Sigmoid colon (tissue), 7 donors: ENCODE results near the gene KIF1A. TPM values are rescaled to one million over a fixed set of nuclear protein-coding genes. Genes with fewer than 3 reads are reported as not detected.
A peak's percentile ranks its signal among the peaks of the same experiment; 100 is the strongest.

Experiments used
- DNase-seq: peaks from one replicate; pipeline ENCODE4 v3.0.0-alpha.2; 2019
- H3K27ac ChIP-seq, 4 donors: fragments of 200-600 bp; sonication (generic); one replicate each; pipeline ENCODE4 v1.5.1; 2016 to 2019; ENCODE audit warnings: mild to moderate bottlenecking in 1 of 4
- H3K27me3 ChIP-seq, 3 donors: fragments of 200-600 bp; sonication (generic); one replicate each; pipeline ENCODE4 v1.5.1; 2019; ENCODE audit warnings: mild to moderate bottlenecking in 1 of 3
- H3K36me3 ChIP-seq, 4 donors: fragments of 200-600 bp; sonication (generic); one replicate each; pipeline ENCODE4 v1.5.1; 2016 to 2019
- H3K4me1 ChIP-seq, 4 donors: fragments of 200-600 bp; sonication (generic); one replicate each; pipeline ENCODE4 v1.5.1; 2017 to 2019
- H3K4me3 ChIP-seq, 4 donors: fragments of 200-600 bp; sonication (generic); one replicate each; pipeline ENCODE4 v1.5.1; 2017 to 2019; ENCODE audit warnings: mild to moderate bottlenecking in 2 of 4, moderate library complexity in 1 of 4
- H3K9me3 ChIP-seq, 4 donors: fragments of 200-600 bp in 3 of 4; sonication (generic) in 3 of 4; one replicate each; pipeline versions ENCODE4 v1.5.1 to v1.6.1; 2013 to 2019
- EP300 ChIP-seq, 4 donors: sonication (generic); formaldehyde crosslinking; IDR thresholded peaks; one replicate each; pipeline ENCODE4 v1.6.1; 2017; ENCODE audit warnings: antibody characterized with exemption in 4 of 4
- POLR2A ChIP-seq, 2 donors: fragments of 450-650 bp; IDR thresholded peaks; one replicate each; pipeline ENCODE4 v1.6.1; 2016; ENCODE audit warnings: antibody characterized with exemption in 2 of 2, mild to moderate bottlenecking in 2 of 2, moderate library complexity in 2 of 2
- POLR2AphosphoS5 ChIP-seq, 4 donors: sonication (generic); formaldehyde crosslinking; IDR thresholded peaks; one replicate each; pipeline ENCODE4 v1.6.1; 2017; ENCODE audit warnings: antibody characterized with exemption in 4 of 4
- WGBS, 2 donors: extraction: QIAGEN DNeasy Blood & Tissue Kit; methylation state at CpG; one replicate each; pipeline ENCODE4 v1.1.7; 2013; 5-methylcytosine and 5-hydroxymethylcytosine counted together
- intact Hi-C: fragments of 100-400 bp; cut with DNase I; formaldehyde crosslinking; loops from one replicate; pipeline ENCODE4 v1.15.1; 2023
- polyA plus RNA-seq, 3 donors: library from polyadenylated mRNA; stranded (reverse); fragments of 200-250 nt; gene quantifications; one replicate each; pipeline ENCODE4 v1.2.3, GENCODE V29; 2013
- total RNA-seq, 4 donors: library from RNA; depleted of rRNA; stranded (reverse); fragments of >200 nt; gene quantifications; one replicate each; pipeline ENCODE4 v1.1.0, GENCODE V29; 2016
- TF ChIP-seq, protein P1 (sequence below), 4 experiments: fragments of 450-650 bp in 3 of 4; fragments of 200-600 bp in 1 of 4; IDR thresholded peaks; one replicate each; pipeline ENCODE4 v1.5.1; 2016 to 2019; ENCODE audit warnings: antibody characterized with exemption in 4 of 4, mild to moderate bottlenecking in 3 of 4, moderate library complexity in 2 of 4
- donor health status: healthy with polysubstance abuse.
- donor health status: Bipolar disorder and iron deficiency.
- donor health status: healthy.

Gene KIF1A
- total and polyA plus RNA-seq, 7 donors: under 0.01 to 9.7 (median 4.4) TPM

- Histone ChIP-seq H3K27ac (no peak overlapping the region), H3K27me3 (peaks cover 0 to 41% (median 10%) of the 10 kb centered on the region in 3 donors), H3K4me3 (no peak overlapping the region), H3K36me3 (no peaks in the 10 kb centered on the region), H3K9me3 (no peaks in the 10 kb centered on the region), H3K4me1 (peaks cover 0 to 7% (median 3%) of the 10 kb centered on the region in 4 donors)
- DNase-seq: peak; percentile 53
- intact Hi-C loops: no loop called here
- TF ChIP-seq EP300 (IDR thresholded peaks at IDR 0.05): no peak
- TF ChIP-seq, protein P1, sequence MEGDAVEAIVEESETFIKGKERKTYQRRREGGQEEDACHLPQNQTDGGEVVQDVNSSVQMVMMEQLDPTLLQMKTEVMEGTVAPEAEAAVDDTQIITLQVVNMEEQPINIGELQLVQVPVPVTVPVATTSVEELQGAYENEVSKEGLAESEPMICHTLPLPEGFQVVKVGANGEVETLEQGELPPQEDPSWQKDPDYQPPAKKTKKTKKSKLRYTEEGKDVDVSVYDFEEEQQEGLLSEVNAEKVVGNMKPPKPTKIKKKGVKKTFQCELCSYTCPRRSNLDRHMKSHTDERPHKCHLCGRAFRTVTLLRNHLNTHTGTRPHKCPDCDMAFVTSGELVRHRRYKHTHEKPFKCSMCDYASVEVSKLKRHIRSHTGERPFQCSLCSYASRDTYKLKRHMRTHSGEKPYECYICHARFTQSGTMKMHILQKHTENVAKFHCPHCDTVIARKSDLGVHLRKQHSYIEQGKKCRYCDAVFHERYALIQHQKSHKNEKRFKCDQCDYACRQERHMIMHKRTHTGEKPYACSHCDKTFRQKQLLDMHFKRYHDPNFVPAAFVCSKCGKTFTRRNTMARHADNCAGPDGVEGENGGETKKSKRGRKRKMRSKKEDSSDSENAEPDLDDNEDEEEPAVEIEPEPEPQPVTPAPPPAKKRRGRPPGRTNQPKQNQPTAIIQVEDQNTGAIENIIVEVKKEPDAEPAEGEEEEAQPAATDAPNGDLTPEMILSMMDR (IDR thresholded peaks at IDR 0.05): no peak
- no peak for TF ChIP-seq POLR2AphosphoS5 (IDR thresholded peaks at IDR 0.05)
- no peak for TF ChIP-seq POLR2A (IDR thresholded peaks at IDR 0.05)
- WGBS, 2 donors: 83 to 89% methylated on average over 12 of the region's 12 CpGs
Observed at GRCh38 chr2:240797914-240798313, 22.1 kb downstream of the KIF1A start.

- no peak overlapping the region for H3K27ac ChIP-seq
- DNase-seq: peak; percentile 39
- no peaks in the 10 kb centered on the region for H3K36me3 ChIP-seq
- H3K9me3 ChIP-seq: no peaks in the 10 kb centered on the region
- peaks cover 0 to 41% (median 10%) of the 10 kb centered on the region in 3 donors for H3K27me3 ChIP-seq
- intact Hi-C loops: no loop called here
- no peak for TF ChIP-seq EP300 (IDR thresholded peaks at IDR 0.05)
- TF ChIP-seq POLR2A (IDR thresholded peaks at IDR 0.05): no peak
- TF ChIP-seq, protein P1 (IDR thresholded peaks at IDR 0.05): no peak
- TF ChIP-seq POLR2AphosphoS5 (IDR thresholded peaks at IDR 0.05): no peak
- 89 to 92% methylated on average over 14 of the region's 14 CpGs for WGBS, 2 donors
- H3K4me3 ChIP-seq: no peak overlapping the region
- peaks cover 0 to 7% (median 3%) of the 10 kb centered on the region in 4 donors for H3K4me1 ChIP-seq
Observed at GRCh38 chr2:240797500-240797895, 22.5 kb downstream of the KIF1A start.

DNA sequence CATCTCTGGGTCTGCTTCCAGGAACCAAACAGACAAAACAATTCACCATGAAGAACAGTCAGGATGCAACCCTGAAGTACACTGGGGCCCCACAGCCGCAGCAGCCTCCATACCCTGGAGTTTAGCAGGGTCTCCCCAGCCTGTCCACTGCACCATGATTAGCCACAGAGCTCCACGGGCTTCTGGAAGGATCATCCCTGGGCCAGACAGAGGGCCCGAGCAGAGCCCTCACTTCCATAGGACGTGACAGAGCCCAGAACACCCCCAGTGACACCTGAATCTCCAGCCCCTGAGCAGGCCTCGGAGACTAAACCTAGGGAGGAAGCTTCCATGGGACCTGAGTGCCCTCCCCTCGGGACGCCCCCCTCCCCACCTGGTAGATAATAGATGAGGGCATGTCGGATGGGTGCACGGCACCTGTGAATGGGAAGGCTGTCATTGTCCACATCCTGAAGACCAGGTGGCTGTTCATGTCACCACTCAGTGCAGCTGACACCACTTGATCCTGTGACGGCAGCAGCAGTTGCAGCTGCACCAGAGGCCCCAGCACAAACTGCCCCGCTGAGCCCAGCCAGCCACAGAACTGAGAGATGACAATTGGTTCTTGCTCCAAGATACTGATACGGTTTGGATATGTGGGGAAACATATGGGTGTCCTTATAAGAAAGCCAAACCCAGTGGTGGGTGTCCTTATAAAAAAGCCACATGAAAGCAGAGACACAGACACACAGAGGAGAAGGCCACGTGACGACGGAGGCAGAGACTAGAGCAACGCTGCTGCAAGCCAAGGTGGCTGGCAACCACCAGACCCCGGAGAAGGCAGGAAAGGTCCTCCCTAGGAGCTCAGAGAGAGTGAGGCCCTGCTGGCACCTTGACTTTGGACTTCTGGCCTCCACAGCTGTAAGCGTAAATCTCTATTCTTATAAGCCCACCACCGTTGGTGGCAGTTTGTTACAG is 23.2 kb downstream of the KIF1A start:
- 86% methylated on average over 19 of the region's 19 CpGs for WGBS, 2 donors

GRCh38 chr2:240795916-240796510 is 24.0 kb downstream of the KIF1A start:
- no peaks in the 10 kb centered on the region for H3K9me3 ChIP-seq
- peaks cover 0 to 7% (median 3%) of the 10 kb centered on the region in 4 donors for H3K4me1 ChIP-seq
- peaks cover 0 to 41% (median 10%) of the 10 kb centered on the region in 3 donors for H3K27me3 ChIP-seq
- DNase-seq: peak; percentile 58
- TF ChIP-seq EP300 (IDR thresholded peaks at IDR 0.05): no peak
- no peak for TF ChIP-seq POLR2A (IDR thresholded peaks at IDR 0.05)
- TF ChIP-seq, protein P1 (IDR thresholded peaks at IDR 0.05): no peak
- no peak for TF ChIP-seq POLR2AphosphoS5 (IDR thresholded peaks at IDR 0.05)
- H3K27ac ChIP-seq: no peak overlapping the region
- H3K36me3 ChIP-seq: no peaks in the 10 kb centered on the region
- intact Hi-C loops: no loop called here
- 87 to 91% methylated on average over 21 of the region's 21 CpGs for WGBS, 2 donors
- no peak overlapping the region for H3K4me3 ChIP-seq

More for the DNA sequence above, 23.2 kb downstream of the KIF1A start:
- H3K4me1 ChIP-seq: peaks cover 0 to 7% (median 3%) of the 10 kb centered on the region in 4 donors
- DNase-seq: peak; percentile 39
- no peak for TF ChIP-seq POLR2A (IDR thresholded peaks at IDR 0.05)
- no peak for TF ChIP-seq POLR2AphosphoS5 (IDR thresholded peaks at IDR 0.05)
- TF ChIP-seq EP300 (IDR thresholded peaks at IDR 0.05): no peak
- TF ChIP-seq, protein P1 (IDR thresholded peaks at IDR 0.05): no peak
- H3K27ac ChIP-seq: no peak overlapping the region
- no peaks in the 10 kb centered on the region for H3K36me3 ChIP-seq
- intact Hi-C loops: no loop called here
- H3K27me3 ChIP-seq: peaks cover 0 to 41% (median 10%) of the 10 kb centered on the region in 3 donors
- no peaks in the 10 kb centered on the region for H3K9me3 ChIP-seq
- no peak overlapping the region for H3K4me3 ChIP-seq
